ENCODE results near the gene CRYGN. TPM values are rescaled to one million over a fixed set of nuclear protein-coding genes. Genes with fewer than 3 reads are reported as not detected.

CRYGN gene
- total and polyA plus RNA-seq, 4 donors: under 0.01 to 0.02 TPM; not detected in 2

GRCh38 chr7:151400626-151401315, 39.2 kb downstream of the CRYGN start:
- TF ChIP-seq HNF4A (conservative IDR thresholded peaks at IDR 0.05) (no peak), ZBTB33 (IDR thresholded peaks at IDR 0.05) (no peak), FOXA2 (IDR thresholded peaks at IDR 0.05) (no peak), ATF3 (IDR thresholded peaks at IDR 0.05) (no peak), RAD21 (IDR thresholded peaks at IDR 0.05) (no peak), REST (IDR thresholded peaks at IDR 0.05) (no peak), NR2F2 (IDR thresholded peaks at IDR 0.05) (no peak), HNF4G (IDR thresholded peaks at IDR 0.05) (no peak), GABPA (IDR thresholded peaks at IDR 0.05 in 1 of 2, conservative IDR thresholded peaks at IDR 0.05 in 1 of 2) (no peak), CTCF (IDR thresholded peaks at IDR 0.05; ENCODE audit: low read depth, low read length, missing input control) (no peak), SP1 (IDR thresholded peaks at IDR 0.05) (no peak), TAF1 (conservative IDR thresholded peaks at IDR 0.05) (no peak), EGR1 (IDR thresholded peaks at IDR 0.05; ENCODE audit: low read depth in 2 of 2) (no peak), JUND (IDR thresholded peaks at IDR 0.05) (no peak), YY1 (IDR thresholded peaks at IDR 0.05) (no peak), RXRA (IDR thresholded peaks at IDR 0.05) (no peak)
- Histone ChIP-seq H3K9ac (ENCODE audit: low read depth in 1 of 2, low read length in 2 of 2) (no peak overlapping the region), H3K9me3 (ENCODE audit: control insufficient read depth in 4 of 4, low read length in 3 of 4) (no peaks in the 10 kb centered on the region), H3K4me3 (ENCODE audit: low read depth in 1 of 3, low read length in 3 of 3) (no peak overlapping the region), H3K36me3 (ENCODE audit: control insufficient read depth in 4 of 4, insufficient read depth in 3 of 4, low read depth in 1 of 4, low read length in 3 of 4) (no peaks in the 10 kb centered on the region), H3K27ac (ENCODE audit: low read depth in 1 of 2, low read length in 2 of 2) (no peak overlapping the region), H3K27me3 (ENCODE audit: control insufficient read depth in 4 of 4, insufficient read depth in 4 of 4, low read length in 3 of 4) (no peaks in the 10 kb centered on the region), H3K4me1 (ENCODE audit: control insufficient read depth in 4 of 4, insufficient read depth in 4 of 4, low read length in 3 of 4) (peaks cover 7 to 15% (median 13%) of the 10 kb centered on the region in 4 donors)
- 73% methylated on average over 14 of the region's 14 CpGs for WGBS
- no peak for DNase-seq (ENCODE audit: low spot score)

Data from liver (tissue), 9 donors.